ENCODE measurements around the gene FIZ1. TPM values are rescaled to one million over a fixed set of nuclear protein-coding genes. Genes with fewer than 3 reads are reported as not detected.
A peak's percentile ranks its signal among the peaks of the same experiment; 100 is the strongest.

Gene FIZ1
- total and polyA plus RNA-seq, 8 donors = 6.8 to 12.6 (median 10.3) TPM

GRCh38 chr19:55611300-55611982, 12.1 kb upstream of the FIZ1 start:
- Histone ChIP-seq H3K4me1 (peaks cover 0 to 6% (median 0%) of the 10 kb centered on the region in 3 donors), H3K36me3 (peaks cover 0 to 12% (median 0%) of the 10 kb centered on the region in 3 donors), H3K27me3 (no peaks in the 10 kb centered on the region), H3K9me3 (no peaks in the 10 kb centered on the region), H3K27ac (no peak overlapping the region), H3K4me3 (no peak overlapping the region)
- ATAC-seq = no peak
- 64 to 69% methylated on average over 15 of the region's 15 CpGs for WGBS, 2 donors
- TF ChIP-seq CTCF (IDR thresholded peaks at IDR 0.05) = no peak
- DNase-seq = peak in 1 of 6 donors; percentile 10
- FAIRE-seq = no peak
- intact Hi-C loops (cut with DNase I) = no loop called here

- WGBS, 2 donors = 88 to 93% methylated on average over 5 of the region's 5 CpGs
- Histone ChIP-seq H3K9me3 (no peaks in the 10 kb centered on the region), H3K36me3 (no peaks in the 10 kb centered on the region), H3K27ac (no peak overlapping the region), H3K4me1 (peaks cover 0 to 12% (median 0%) of the 10 kb centered on the region in 3 donors), H3K4me3 (no peak overlapping the region), H3K27me3 (no peaks in the 10 kb centered on the region)
- no peak for TF ChIP-seq CTCF (IDR thresholded peaks at IDR 0.05)
- no peak for DNase-seq
- FAIRE-seq = no peak
- ATAC-seq = no peak
- intact Hi-C loops (cut with DNase I) = loop anchor here in 1 of 3 donors (5.0 kb wide), 1 partner anchor 92 kb away; no protein-coding TSS in a partner anchor
Measured at GRCh38 chr19:55609326-55609725, 10.0 kb upstream of the FIZ1 start.

GRCh38 chr19:55606817-55607216, 7.5 kb upstream of the FIZ1 start:
- TF ChIP-seq CTCF (IDR thresholded peaks at IDR 0.05) = no peak
- Histone ChIP-seq H3K9me3 (no peaks in the 10 kb centered on the region), H3K36me3 (no peaks in the 10 kb centered on the region), H3K4me3 (peak overlapping the region in 1 of 4 donors; percentile 80), H3K27me3 (no peaks in the 10 kb centered on the region), H3K27ac (peak overlapping the region in 1 of 4 donors; percentile 90), H3K4me1 (peaks cover 0 to 15% (median 0%) of the 10 kb centered on the region in 3 donors)
- FAIRE-seq (no peak), ATAC-seq (no peak), DNase-seq (peak in 1 of 6 donors; percentile 15)
- intact Hi-C loops (cut with DNase I) = loop anchor here in 1 of 3 donors (5.0 kb wide), 1 partner anchor 90 kb away; no protein-coding TSS in a partner anchor
- WGBS, 2 donors = 56 to 59% methylated on average over 9 of the region's 9 CpGs

GRCh38 chr19:55606471-55606787, 7.1 kb upstream of the FIZ1 start:
- Histone ChIP-seq H3K36me3 (no peaks in the 10 kb centered on the region), H3K27me3 (no peaks in the 10 kb centered on the region), H3K9me3 (no peaks in the 10 kb centered on the region), H3K4me3 (peak overlapping the region; percentile 71 to 89 (median 79)), H3K27ac (peak overlapping the region in 2 of 4 donors; percentile 88 to 90), H3K4me1 (peaks cover 0 to 15% (median 0%) of the 10 kb centered on the region in 3 donors)
- ATAC-seq = no peak
- FAIRE-seq = no peak
- DNase-seq = no peak
- no peak for TF ChIP-seq CTCF (IDR thresholded peaks at IDR 0.05)
- WGBS, 2 donors = 14 to 19% methylated on average over 12 of the region's 12 CpGs
- intact Hi-C loops (cut with DNase I) = loop anchor here in 1 of 3 donors (5.0 kb wide), 1 partner anchor 89 kb away; no protein-coding TSS in a partner anchor

All from pancreas (tissue), 10 donors.